ENCODE data around the gene BOLA1. TPM values are rescaled to one million over a fixed set of nuclear protein-coding genes. Genes with fewer than 3 reads are reported as not detected.

Gene BOLA1
- total and polyA plus RNA-seq, 2 of the 13 experiments (the other 11 are each of a cell fraction or from before 2014, with no cell fraction given) = 3.2 to 4.2 TPM

DNA sequence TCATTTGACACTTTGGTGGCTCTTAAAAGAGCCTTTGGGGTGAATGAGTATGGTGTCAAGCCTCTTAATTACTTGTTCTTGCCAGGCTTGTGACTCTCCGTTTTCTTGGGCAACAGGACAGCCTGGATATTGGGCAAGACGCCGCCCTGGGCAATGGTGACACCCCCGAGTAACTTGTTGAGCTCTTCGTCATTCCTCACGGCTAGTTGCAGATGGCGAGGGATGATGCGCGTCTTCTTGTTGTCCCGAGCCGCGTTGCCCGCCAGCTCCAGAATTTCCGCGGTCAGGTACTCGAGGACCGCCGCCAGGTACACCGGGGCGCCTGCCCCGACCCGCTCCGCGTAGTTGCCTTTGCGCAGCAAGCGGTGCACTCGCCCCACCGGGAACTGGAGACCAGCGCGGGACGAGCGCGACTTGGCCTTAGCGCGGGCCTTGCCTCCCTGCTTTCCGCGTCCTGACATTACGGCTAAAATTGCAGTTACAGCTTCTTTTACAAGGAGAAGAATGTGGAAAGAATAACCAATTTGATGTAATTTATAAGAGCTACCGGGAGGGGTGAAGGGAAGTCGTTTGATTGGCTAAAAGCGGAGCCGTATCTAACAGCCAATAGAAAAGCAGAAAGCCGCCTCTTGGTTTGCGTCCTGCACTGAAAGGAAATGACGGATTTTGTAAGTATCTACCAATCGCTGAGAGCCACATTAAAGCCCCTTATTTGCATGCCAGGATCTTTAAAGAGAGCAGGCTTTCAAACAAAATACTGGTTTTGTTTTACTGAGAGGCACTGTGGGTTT lies 11.7 kb upstream of the BOLA1 start (continued):
- TF ChIP-seq, protein P1, sequence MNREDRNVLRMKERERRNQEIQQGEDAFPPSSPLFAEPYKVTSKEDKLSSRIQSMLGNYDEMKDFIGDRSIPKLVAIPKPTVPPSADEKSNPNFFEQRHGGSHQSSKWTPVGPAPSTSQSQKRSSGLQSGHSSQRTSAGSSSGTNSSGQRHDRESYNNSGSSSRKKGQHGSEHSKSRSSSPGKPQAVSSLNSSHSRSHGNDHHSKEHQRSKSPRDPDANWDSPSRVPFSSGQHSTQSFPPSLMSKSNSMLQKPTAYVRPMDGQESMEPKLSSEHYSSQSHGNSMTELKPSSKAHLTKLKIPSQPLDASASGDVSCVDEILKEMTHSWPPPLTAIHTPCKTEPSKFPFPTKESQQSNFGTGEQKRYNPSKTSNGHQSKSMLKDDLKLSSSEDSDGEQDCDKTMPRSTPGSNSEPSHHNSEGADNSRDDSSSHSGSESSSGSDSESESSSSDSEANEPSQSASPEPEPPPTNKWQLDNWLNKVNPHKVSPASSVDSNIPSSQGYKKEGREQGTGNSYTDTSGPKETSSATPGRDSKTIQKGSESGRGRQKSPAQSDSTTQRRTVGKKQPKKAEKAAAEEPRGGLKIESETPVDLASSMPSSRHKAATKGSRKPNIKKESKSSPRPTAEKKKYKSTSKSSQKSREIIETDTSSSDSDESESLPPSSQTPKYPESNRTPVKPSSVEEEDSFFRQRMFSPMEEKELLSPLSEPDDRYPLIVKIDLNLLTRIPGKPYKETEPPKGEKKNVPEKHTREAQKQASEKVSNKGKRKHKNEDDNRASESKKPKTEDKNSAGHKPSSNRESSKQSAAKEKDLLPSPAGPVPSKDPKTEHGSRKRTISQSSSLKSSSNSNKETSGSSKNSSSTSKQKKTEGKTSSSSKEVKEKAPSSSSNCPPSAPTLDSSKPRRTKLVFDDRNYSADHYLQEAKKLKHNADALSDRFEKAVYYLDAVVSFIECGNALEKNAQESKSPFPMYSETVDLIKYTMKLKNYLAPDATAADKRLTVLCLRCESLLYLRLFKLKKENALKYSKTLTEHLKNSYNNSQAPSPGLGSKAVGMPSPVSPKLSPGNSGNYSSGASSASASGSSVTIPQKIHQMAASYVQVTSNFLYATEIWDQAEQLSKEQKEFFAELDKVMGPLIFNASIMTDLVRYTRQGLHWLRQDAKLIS (CRISPR knock-in tag; IDR thresholded peaks at IDR 0.05) = peak; percentile 96
- TF ChIP-seq, protein P2, sequence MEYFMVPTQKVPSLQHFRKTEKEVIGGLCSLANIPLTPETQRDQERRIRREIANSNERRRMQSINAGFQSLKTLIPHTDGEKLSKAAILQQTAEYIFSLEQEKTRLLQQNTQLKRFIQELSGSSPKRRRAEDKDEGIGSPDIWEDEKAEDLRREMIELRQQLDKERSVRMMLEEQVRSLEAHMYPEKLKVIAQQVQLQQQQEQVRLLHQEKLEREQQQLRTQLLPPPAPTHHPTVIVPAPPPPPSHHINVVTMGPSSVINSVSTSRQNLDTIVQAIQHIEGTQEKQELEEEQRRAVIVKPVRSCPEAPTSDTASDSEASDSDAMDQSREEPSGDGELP (IDR thresholded peaks at IDR 0.05; ENCODE audit: borderline replicate concordance, low read depth) = no peak
- TF ChIP-seq IRX3 (CRISPR knock-in tag; IDR thresholded peaks at IDR 0.05; ENCODE audit: borderline replicate concordance, low read depth) (no peak), HDAC1 (CRISPR knock-in tag; IDR thresholded peaks at IDR 0.05) (peak; percentile 73), ZNF788 (CRISPR knock-in tag; IDR thresholded peaks at IDR 0.05; ENCODE audit: borderline replicate concordance) (0 out of 2 replicates have a peak, but pooled peaks have one; percentile 21), FOXA1 (IDR thresholded peaks at IDR 0.05) (no peak), FOXA1 (CRISPR knock-in tag; IDR thresholded peaks at IDR 0.05) (no peak; the same call in 1 of the 2 replicates), FOXJ3 (CRISPR knock-in tag; IDR thresholded peaks at IDR 0.05; ENCODE audit: borderline replicate concordance) (no peak; the same call in 1 of the 2 replicates), MIER2 (CRISPR knock-in tag; IDR thresholded peaks at IDR 0.05) (no peak), CBX5 (CRISPR knock-in tag; IDR thresholded peaks at IDR 0.05; ENCODE audit: borderline replicate concordance) (0 out of 2 replicates have a peak, but pooled peaks have one; percentile 14), ZNF207 (IDR thresholded peaks at IDR 0.05; ENCODE audit: borderline replicate concordance) (no peak), HES4 (CRISPR knock-in tag; IDR thresholded peaks at IDR 0.05; ENCODE audit: borderline replicate concordance) (no peak), PHB2 (IDR thresholded peaks at IDR 0.05; ENCODE audit: partially characterized antibody) (no peak), ZNF3 (CRISPR knock-in tag; IDR thresholded peaks at IDR 0.05) (no peak), ZFP82 (CRISPR knock-in tag; IDR thresholded peaks at IDR 0.05; ENCODE audit: borderline replicate concordance) (0 out of 2 replicates have a peak, but pooled peaks have one; percentile 29), SATB2 (CRISPR knock-in tag; IDR thresholded peaks at IDR 0.05) (no peak)
- TF ChIP-seq, protein P3, sequence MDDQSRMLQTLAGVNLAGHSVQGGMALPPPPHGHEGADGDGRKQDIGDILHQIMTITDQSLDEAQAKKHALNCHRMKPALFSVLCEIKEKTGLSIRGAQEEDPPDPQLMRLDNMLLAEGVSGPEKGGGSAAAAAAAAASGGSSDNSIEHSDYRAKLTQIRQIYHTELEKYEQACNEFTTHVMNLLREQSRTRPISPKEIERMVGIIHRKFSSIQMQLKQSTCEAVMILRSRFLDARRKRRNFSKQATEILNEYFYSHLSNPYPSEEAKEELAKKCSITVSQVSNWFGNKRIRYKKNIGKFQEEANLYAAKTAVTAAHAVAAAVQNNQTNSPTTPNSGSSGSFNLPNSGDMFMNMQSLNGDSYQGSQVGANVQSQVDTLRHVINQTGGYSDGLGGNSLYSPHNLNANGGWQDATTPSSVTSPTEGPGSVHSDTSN (CRISPR knock-in tag; IDR thresholded peaks at IDR 0.05; ENCODE audit: borderline replicate concordance) = 0 out of 2 replicates have a peak, but pooled peaks have one; percentile 43
- TF ChIP-seq, protein P4, sequence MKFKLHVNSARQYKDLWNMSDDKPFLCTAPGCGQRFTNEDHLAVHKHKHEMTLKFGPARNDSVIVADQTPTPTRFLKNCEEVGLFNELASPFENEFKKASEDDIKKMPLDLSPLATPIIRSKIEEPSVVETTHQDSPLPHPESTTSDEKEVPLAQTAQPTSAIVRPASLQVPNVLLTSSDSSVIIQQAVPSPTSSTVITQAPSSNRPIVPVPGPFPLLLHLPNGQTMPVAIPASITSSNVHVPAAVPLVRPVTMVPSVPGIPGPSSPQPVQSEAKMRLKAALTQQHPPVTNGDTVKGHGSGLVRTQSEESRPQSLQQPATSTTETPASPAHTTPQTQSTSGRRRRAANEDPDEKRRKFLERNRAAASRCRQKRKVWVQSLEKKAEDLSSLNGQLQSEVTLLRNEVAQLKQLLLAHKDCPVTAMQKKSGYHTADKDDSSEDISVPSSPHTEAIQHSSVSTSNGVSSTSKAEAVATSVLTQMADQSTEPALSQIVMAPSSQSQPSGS (CRISPR knock-in tag; IDR thresholded peaks at IDR 0.05) = no peak
- TF ChIP-seq, protein P5, sequence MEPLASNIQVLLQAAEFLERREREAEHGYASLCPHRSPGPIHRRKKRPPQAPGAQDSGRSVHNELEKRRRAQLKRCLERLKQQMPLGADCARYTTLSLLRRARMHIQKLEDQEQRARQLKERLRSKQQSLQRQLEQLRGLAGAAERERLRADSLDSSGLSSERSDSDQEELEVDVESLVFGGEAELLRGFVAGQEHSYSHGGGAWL (CRISPR knock-in tag; IDR thresholded peaks at IDR 0.05) = no peak
- TF ChIP-seq, protein P6, sequence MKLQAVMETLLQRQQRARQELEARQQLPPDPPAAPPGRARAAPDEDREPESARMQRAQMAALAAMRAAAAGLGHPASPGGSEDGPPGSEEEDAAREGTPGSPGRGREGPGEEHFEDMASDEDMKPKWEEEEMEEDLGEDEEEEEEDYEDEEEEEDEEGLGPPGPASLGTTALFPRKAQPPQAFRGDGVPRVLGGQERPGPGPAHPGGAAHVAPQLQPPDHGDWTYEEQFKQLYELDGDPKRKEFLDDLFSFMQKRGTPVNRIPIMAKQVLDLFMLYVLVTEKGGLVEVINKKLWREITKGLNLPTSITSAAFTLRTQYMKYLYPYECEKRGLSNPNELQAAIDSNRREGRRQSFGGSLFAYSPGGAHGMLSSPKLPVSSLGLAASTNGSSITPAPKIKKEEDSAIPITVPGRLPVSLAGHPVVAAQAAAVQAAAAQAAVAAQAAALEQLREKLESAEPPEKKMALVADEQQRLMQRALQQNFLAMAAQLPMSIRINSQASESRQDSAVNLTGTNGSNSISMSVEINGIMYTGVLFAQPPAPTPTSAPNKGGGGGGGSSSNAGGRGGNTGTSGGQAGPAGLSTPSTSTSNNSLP (IDR thresholded peaks at IDR 0.05; ENCODE audit: low read depth, low read length) = peak; percentile 63; the same call in 1 of the 2 replicates

All from HepG2 (cell line).